GM12891 (cell line): ENCODE data around the gene COG6. TPM values are rescaled to one million over a fixed set of nuclear protein-coding genes. Genes with fewer than 3 reads are reported as not detected.

Source experiments
- DNase-seq: peaks from one replicate; pipeline ENCODE4 v3.0.0; 2011; ENCODE audit warnings: low spot score; ENCODE audit not compliant: insufficient read length
- FAIRE-seq: peaks from 2 replicates; lab custom pipeline; 2011; peaks lifted over from hg19 to GRCh38; lab: Jason Lieb, UNC
- PAX5 ChIP-seq: IDR thresholded peaks from 2 replicates; pipeline ENCODE4 v1.6.1; 2011; ENCODE audit warnings: low read length, moderate library complexity, mild to moderate bottlenecking; ENCODE audit not compliant: insufficient read depth, severe bottlenecking
- POLR2A ChIP-seq: IDR thresholded peaks from 2 replicates; pipeline ENCODE4 v1.6.1; 2011; ENCODE audit warnings: low read depth, low read length, control low read depth
- POLR2AphosphoS5 ChIP-seq: IDR thresholded peaks from 2 replicates; pipeline ENCODE4 v1.6.1; 2011; ENCODE audit warnings: low read depth, low read length, control low read depth
- POU2F2 ChIP-seq: IDR thresholded peaks from 2 replicates; pipeline ENCODE4 v1.6.1; 2011; ENCODE audit warnings: low read depth, mild to moderate bottlenecking, control low read depth, low read length, moderate library complexity
- SPI1 ChIP-seq: IDR thresholded peaks from 2 replicates; pipeline ENCODE4 v1.6.1; 2011; ENCODE audit warnings: low read depth, low read length, control low read depth
- TAF1 ChIP-seq: IDR thresholded peaks from 2 replicates; pipeline ENCODE4 v1.6.1; 2011; ENCODE audit warnings: low read depth, low read length, control low read depth
- polyA plus RNA-seq: library from polyadenylated mRNA; unstranded; fragments of >200 nt; gene quantifications from one replicate; pipeline ENCODE4 v1.2.1, GENCODE V29; 2012; ENCODE audit warnings: low read depth, missing spikeins, inconsistent platforms; ENCODE audit not compliant: missing spikeins

The COG6 gene
- 7.0 TPM for polyA plus RNA-seq

GRCh38 chr13:39655569-39656324 is at the start of gene COG6:
COG6 (plus strand) TSS chr13:39655662; CDS start chr13:39655727, 65 bp downstream.
- FAIRE-seq (peak; percentile 100), DNase-seq (peak; percentile 72)
- TF ChIP-seq POLR2AphosphoS5: peak; percentile 34; the same call in 1 of the 2 replicates
- TF ChIP-seq TAF1: 0 out of 2 replicates have a peak, but pooled peaks have one; percentile 18
- TF ChIP-seq POU2F2: 0 out of 2 replicates have a peak, but pooled peaks have one; percentile 49
- no peak for TF ChIP-seq PAX5
- peak; percentile 33; the same call in 1 of the 2 replicates for TF ChIP-seq POLR2A
- TF ChIP-seq SPI1: 0 out of 2 replicates have a peak, but pooled peaks have one; percentile 4

GRCh38 chr13:39605677-39606320 is 49.7 kb upstream of the COG6 start:
- TF ChIP-seq SPI1 (no peak), TAF1 (no peak), PAX5 (no peak), POLR2A (no peak), POU2F2 (no peak), POLR2AphosphoS5 (no peak)
- no peak for DNase-seq
- FAIRE-seq: no peak

GRCh38 chr13:39607876-39608275 is 47.6 kb upstream of the COG6 start:
- FAIRE-seq: no peak
- DNase-seq: no peak
- no peak for TF ChIP-seq TAF1
- TF ChIP-seq PAX5: no peak
- no peak for TF ChIP-seq POLR2AphosphoS5
- TF ChIP-seq POLR2A: no peak

GRCh38 chr13:39612023-39612637 is 43.3 kb upstream of the COG6 start:
- no peak for DNase-seq
- no peak for TF ChIP-seq POLR2AphosphoS5
- TF ChIP-seq POU2F2: no peak
- TF ChIP-seq SPI1: no peak
- TF ChIP-seq PAX5: no peak
- TF ChIP-seq POLR2A: no peak
- TF ChIP-seq TAF1: no peak
- FAIRE-seq: no peak

GRCh38 chr13:39616087-39616694 is 39.3 kb upstream of the COG6 start:
- peak; percentile 61 for FAIRE-seq
- peak; percentile 20 for DNase-seq
- TF ChIP-seq SPI1: no peak
- TF ChIP-seq POLR2A: no peak
- no peak for TF ChIP-seq POU2F2

- TF ChIP-seq POU2F2 (no peak), POLR2A (no peak), POLR2AphosphoS5 (no peak), PAX5 (no peak), SPI1 (no peak), TAF1 (no peak)
These were observed 36.9 kb upstream of the COG6 start for GRCh38 chr13:39618561-39618960.

GRCh38 chr13:39623466-39623865 is 32.0 kb upstream of the COG6 start:
- DNase-seq: no peak
- TF ChIP-seq PAX5 (no peak), POU2F2 (no peak), SPI1 (no peak), POLR2A (no peak), POLR2AphosphoS5 (no peak), TAF1 (no peak)
- FAIRE-seq: no peak

More at GRCh38 chr13:39618561-39618960, 36.9 kb upstream of the COG6 start:
- FAIRE-seq: no peak
- DNase-seq: no peak

GRCh38 chr13:39631307-39631706 is 24.2 kb upstream of the COG6 start:
- TF ChIP-seq POLR2AphosphoS5 (no peak), POU2F2 (no peak), TAF1 (no peak), SPI1 (no peak), PAX5 (no peak), POLR2A (no peak)
- no peak for DNase-seq
- FAIRE-seq: no peak

GRCh38 chr13:39632994-39633393 is 22.5 kb upstream of the COG6 start:
- DNase-seq (no peak), FAIRE-seq (no peak)
- TF ChIP-seq TAF1 (no peak), SPI1 (no peak), PAX5 (no peak), POU2F2 (no peak), POLR2A (no peak), POLR2AphosphoS5 (no peak)
